GM10248 (cell line): ENCODE results near the gene SP1.

ENCODE experiments used
- CTCF ChIA-PET: fragments of 300-600 bp; sonication (Branson Sonifier 250); formaldehyde crosslinking; extraction: SDS; loops from one replicate; lab custom pipeline; 2021; ENCODE audit warnings: antibody characterized with exemption; lab: Yijun Ruan, JAX
- POLR2A ChIA-PET: fragments of 350-650 bp; sonication (Branson Sonifier 250); formaldehyde crosslinking; extraction: SDS; loops from one replicate; lab custom pipeline; 2020; ENCODE audit warnings: antibody characterized with exemption; lab: Yijun Ruan, JAX
- DNase-seq: peaks from one replicate; pipeline ENCODE4 v3.0.0; 2012; ENCODE audit errors: extremely low spot score
- CTCF ChIP-seq: IDR thresholded peaks from 2 replicates; pipeline ENCODE4 v1.5.1; 2012; ENCODE audit warnings: mild to moderate bottlenecking, low read depth; ENCODE audit errors: extremely low read depth, missing control alignments, control extremely low read depth

Gene SP1

DNA sequence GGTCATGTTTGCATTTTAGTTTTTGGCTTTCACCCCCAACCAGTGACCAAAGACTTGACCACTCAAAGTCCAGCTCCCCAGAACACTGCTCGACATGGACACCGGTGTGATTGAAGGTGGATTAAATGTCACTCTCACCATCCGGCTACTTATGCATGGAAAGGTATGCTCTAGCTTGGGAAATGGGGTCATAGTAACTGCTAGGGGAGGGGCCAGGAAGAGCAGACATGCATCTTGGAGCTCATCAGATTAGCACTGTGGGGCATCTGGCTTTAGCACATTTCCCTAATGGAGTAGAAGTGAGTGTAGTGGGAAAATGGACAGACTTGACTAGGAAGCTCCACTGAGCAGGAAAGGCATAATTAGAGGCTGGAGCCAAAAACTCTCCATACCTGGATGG is 74.7 kb downstream of the SP1 start:
- no peak for TF ChIP-seq CTCF
- no peak for DNase-seq
- ChIA-PET CTCF (interaction anchor here (1.1 to 3.0 kb wide), 4 partner anchors 10 to 102 kb away, joined by 3 to 14 read pairs (median 6); no protein-coding TSS in a partner anchor), POLR2A (interaction anchor here (0.6 to 1.7 kb wide), 3 partner anchors 14 to 284 kb away, joined by 3 to 6 read pairs (median 4); no protein-coding TSS in a partner anchor)

DNA sequence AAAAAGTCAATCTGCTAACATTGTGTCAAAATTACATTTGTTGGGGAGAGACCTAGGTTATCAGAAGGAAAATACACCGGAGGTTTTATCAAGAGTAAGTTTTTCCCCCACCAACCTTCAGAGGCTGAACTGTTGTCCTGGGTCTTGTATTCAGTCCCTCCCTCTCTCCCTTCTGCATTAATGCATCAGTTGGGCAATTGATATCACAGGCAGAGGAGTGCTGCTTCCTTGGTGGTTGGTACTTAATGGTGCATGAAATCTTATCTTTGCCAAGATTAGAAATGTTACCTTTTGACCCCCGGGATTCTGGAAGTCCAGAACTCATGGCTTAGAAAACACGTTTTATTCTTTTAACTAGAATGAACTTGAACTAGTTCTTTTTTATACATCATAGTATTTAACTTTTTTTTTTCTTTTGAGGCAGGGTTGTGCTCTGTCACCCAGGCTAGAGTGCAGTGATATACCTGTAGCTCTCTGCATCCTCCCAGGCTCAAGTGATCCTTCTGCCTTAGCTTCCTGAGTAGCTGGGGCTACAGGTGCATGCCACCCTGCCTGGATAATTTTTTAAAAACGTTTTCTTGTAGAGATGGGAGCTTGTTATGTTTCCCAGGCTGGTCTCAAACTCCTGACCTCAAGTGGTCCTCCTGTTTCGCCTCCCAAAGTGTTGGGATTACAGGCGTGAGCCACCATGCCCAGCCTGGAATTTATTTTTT is 76.8 kb downstream of the SP1 start:
- POLR2A ChIA-PET: interaction anchor here (0.7 to 1.4 kb wide), 5 partner anchors 8 to 237 kb away, joined by 3 to 4 read pairs (median 3); partner anchors contain the start of gene TARBP2
- no peak for TF ChIP-seq CTCF
- no peak for DNase-seq
- CTCF ChIA-PET: interaction anchor here (1.3 to 3.0 kb wide), 4 partner anchors 12 to 104 kb away, joined by 3 to 8 read pairs (median 6); no protein-coding TSS in a partner anchor

DNA sequence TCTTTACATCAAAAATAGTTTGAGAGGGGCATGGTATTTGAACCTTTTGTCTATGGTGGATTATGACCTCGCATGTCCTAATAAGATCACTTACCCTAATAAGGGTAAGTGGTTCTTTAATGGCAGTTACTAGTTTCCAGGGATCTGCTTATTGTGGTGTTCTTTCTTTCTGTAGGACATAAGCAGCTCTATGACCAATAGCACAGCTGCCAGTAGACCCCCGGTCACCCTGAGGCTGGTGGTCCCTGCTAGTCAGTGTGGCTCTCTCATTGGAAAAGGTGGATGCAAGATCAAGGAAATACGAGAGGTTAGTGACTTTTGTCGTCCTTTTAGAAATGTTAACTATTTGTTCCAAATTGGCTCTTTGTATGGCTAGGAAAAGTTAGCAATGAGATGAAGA is 79.1 kb downstream of the SP1 start:
- POLR2A ChIA-PET: interaction anchor here (0.6 to 1.7 kb wide), 4 partner anchors 9 to 42 kb away, joined by 3 to 8 read pairs (median 6); partner anchors contain the start of gene TARBP2
- no peak for DNase-seq
- TF ChIP-seq CTCF: no peak
- CTCF ChIA-PET: interaction anchor here (0.7 to 2.0 kb wide), 6 partner anchors 10 to 114 kb away, joined by 3 to 4 read pairs (median 3); partner anchors contain the start of gene NPFF

- ChIA-PET CTCF (interaction anchor here (1.7 to 2.0 kb wide), 2 partner anchors 11 to 12 kb away, joined by 4 to 6 read pairs; no protein-coding TSS in a partner anchor), POLR2A (interaction anchor here (1.4 kb wide), 1 partner anchor 17 kb away, joined by 3 read pairs; no protein-coding TSS in a partner anchor)
- no peak for DNase-seq
- no peak for TF ChIP-seq CTCF
Measured at GRCh38 chr12:53461059-53461458, 81.1 kb downstream of the SP1 start.

GRCh38 chr12:53461591-53461990 is 81.6 kb downstream of the SP1 start:
- ChIA-PET CTCF (interaction anchor here (0.9 to 2.0 kb wide), 4 partner anchors 10 to 20 kb away, joined by 3 to 6 read pairs (median 4); no protein-coding TSS in a partner anchor), POLR2A (interaction anchor here (0.6 to 1.4 kb wide), 3 partner anchors 15 to 20 kb away, joined by 3 read pairs; partner anchors contain the start of gene PRR13)
- DNase-seq: no peak
- no peak for TF ChIP-seq CTCF

- no peak for DNase-seq
- TF ChIP-seq CTCF: no peak
- CTCF ChIA-PET: interaction anchor here (1.0 to 3.4 kb wide), 2 partner anchors 12 to 110 kb away, joined by 3 to 22 read pairs; no protein-coding TSS in a partner anchor
- POLR2A ChIA-PET: no interaction called here
Measured at GRCh38 chr12:53462935-53463334, 83.0 kb downstream of the SP1 start.
